ENCODE data around the gene CCSER1.

GRCh38 chr4:91037951-91038350, 910.8 kb downstream of the CCSER1 start:
- TF ChIP-seq CTCF (IDR thresholded peaks at IDR 0.05) (no peak), POLR2A (IDR thresholded peaks at IDR 0.05) (no peak)
